Bronchial epithelial cell (primary cell): ENCODE measurements around the gene PCCA. TPM values are rescaled to one million over a fixed set of nuclear protein-coding genes. Genes with fewer than 3 reads are reported as not detected.
"Not testable (repeated sequence)": the region's sequence is repeated elsewhere in the genome, so short reads cannot be mapped to it uniquely, and the experiment has no call there.

Experiments
- DNase-seq: peaks from one replicate; pipeline ENCODE4 v3.0.0-alpha.2; 2010; ENCODE audit warnings: low read depth
- FAIRE-seq: peaks from 2 replicates; lab custom pipeline; 2011; peaks lifted over from hg19 to GRCh38; lab: Jason Lieb, UNC
- H3K27me3 ChIP-seq: 2 replicates; pipeline ENCODE4 v1.5.1; 2011; ENCODE audit warnings: low read length; ENCODE audit not compliant: control insufficient read depth, insufficient read depth
- H3K36me3 ChIP-seq: 2 replicates; pipeline ENCODE4 v1.5.1; 2011; ENCODE audit warnings: low read length; ENCODE audit not compliant: control insufficient read depth, insufficient read depth
- H3K4me3 ChIP-seq: 2 replicates; pipeline ENCODE4 v1.5.1; 2011; ENCODE audit warnings: mild to moderate bottlenecking, low read depth, low read length, control low read depth
- CTCF ChIP-seq: IDR thresholded peaks from 2 replicates; pipeline ENCODE4 v1.5.1; 2011; ENCODE audit warnings: mild to moderate bottlenecking, moderate library complexity, low read length, control low read depth, inconsistent platforms; ENCODE audit not compliant: insufficient read depth, severe bottlenecking
- total RNA-seq: library from RNA; depleted of rRNA; stranded (reverse); fragments of >200 nt; gene quantifications from 2 replicates; pipeline ENCODE4 v1.2.1, GENCODE V29; 2014

PCCA gene
- total RNA-seq, 1 donor from 2014 or later: 27.1 TPM

- Histone ChIP-seq H3K36me3 (peaks cover 1% of the 10 kb centered on the region), H3K27me3 (no peaks in the 10 kb centered on the region), H3K4me3 (no peak overlapping the region)
- FAIRE-seq: no peak
- no peak for DNase-seq
- no peak for TF ChIP-seq CTCF
These were observed 292.8 kb downstream of the PCCA start for GRCh38 chr13:100381595-100382224.

DNA sequence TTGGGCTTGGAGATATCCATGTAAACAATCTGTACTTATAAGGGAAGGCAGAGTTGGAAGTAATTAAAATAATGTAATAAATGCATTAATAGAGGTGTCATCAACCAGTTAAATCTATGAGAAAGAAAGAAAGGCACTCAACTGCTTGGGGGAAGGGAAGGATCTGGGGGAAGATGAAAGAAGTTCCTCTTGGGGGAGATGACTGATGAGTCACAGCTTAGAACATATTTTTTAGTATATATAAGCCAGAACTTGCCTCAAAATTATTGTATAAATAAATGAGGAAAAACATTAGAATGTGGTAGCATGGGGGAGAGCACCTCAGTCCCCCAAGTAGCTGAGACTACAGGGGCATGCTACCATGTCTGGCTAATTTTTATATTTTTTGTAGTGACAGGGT, 293.9 kb downstream of the PCCA start:
- FAIRE-seq (no peak), DNase-seq (no peak)
- Histone ChIP-seq H3K27me3 (no peaks in the 10 kb centered on the region), H3K36me3 (peaks cover 1% of the 10 kb centered on the region), H3K4me3 (no peak overlapping the region)
- no peak for TF ChIP-seq CTCF

GRCh38 chr13:100387416-100387815, 298.5 kb downstream of the PCCA start:
- Histone ChIP-seq H3K4me3 (no peak overlapping the region), H3K27me3 (no peaks in the 10 kb centered on the region), H3K36me3 (no peaks in the 10 kb centered on the region)
- no peak for TF ChIP-seq CTCF
- no peak for FAIRE-seq
- DNase-seq: no peak

DNA sequence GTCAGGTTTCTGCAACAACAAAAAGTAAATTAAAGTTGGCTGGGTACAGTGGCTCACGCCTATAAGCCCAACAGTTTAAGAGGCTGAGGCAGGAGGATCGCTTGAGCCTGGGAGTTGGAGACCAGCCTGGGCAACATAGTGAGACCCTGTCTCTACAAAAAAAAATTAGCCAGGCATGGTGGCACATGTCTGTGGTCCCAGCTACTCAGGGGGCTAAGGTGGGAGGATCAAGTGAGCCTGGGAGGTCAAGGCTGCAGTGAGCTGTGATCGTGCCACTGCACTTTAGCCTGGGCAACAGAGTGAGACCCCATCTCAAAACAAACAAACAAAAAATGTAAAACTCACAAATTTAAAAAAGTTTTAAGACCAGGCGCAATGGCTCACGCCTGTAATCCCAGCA, 299.3 kb downstream of the PCCA start:
- not testable (repeated sequence) for H3K4me3 ChIP-seq, DNase-seq, H3K36me3 ChIP-seq, H3K27me3 ChIP-seq, FAIRE-seq

DNA sequence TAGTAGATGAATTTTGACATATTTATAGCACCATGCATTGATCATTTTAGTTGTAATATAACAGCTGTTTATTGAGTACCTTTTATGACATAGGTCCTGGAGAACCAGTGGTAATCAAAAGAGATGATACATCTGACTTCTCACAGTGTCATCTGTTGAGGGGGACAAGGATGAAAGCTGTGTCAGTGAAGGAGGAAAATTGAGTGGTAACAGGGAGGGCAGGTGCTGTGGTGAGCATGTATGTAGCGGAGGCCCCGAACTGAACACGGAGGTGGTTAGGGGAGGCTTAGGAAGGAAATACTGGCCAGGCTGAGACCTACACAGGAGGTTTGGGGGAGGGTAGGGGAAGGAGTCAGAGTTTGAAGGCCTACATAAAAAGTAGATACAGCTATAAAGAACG, 300.0 kb downstream of the PCCA start:
- Histone ChIP-seq H3K27me3 (no peaks in the 10 kb centered on the region), H3K36me3 (no peaks in the 10 kb centered on the region), H3K4me3 (no peak overlapping the region)
- FAIRE-seq (peak; percentile 90), DNase-seq (no peak)
- TF ChIP-seq CTCF: no peak

DNA sequence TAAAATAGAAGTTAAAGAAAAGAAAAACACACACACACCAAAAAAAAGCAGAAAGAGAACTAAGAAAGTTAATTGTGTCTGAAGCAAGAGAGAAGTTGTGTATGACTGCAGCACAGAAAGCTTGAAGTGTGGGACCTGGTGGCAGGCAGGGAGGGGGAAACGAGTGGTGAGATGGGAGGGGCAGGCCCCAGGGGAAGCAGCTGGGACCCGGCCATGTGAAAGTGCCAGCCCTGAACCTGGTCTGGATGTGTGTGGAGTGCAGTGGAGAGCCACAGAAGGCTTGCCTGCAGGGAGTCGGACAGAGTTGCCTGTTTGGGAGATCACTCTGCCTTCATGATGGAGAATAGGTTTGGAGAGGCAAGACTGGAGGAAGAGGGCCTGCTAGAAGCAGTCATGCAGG, 300.7 kb downstream of the PCCA start:
- Histone ChIP-seq H3K36me3 (no peaks in the 10 kb centered on the region), H3K27me3 (no peaks in the 10 kb centered on the region), H3K4me3 (no peak overlapping the region)
- no peak for TF ChIP-seq CTCF
- FAIRE-seq (no peak), DNase-seq (no peak)
